ENCODE measurements around the gene TSC22D2.

DNA sequence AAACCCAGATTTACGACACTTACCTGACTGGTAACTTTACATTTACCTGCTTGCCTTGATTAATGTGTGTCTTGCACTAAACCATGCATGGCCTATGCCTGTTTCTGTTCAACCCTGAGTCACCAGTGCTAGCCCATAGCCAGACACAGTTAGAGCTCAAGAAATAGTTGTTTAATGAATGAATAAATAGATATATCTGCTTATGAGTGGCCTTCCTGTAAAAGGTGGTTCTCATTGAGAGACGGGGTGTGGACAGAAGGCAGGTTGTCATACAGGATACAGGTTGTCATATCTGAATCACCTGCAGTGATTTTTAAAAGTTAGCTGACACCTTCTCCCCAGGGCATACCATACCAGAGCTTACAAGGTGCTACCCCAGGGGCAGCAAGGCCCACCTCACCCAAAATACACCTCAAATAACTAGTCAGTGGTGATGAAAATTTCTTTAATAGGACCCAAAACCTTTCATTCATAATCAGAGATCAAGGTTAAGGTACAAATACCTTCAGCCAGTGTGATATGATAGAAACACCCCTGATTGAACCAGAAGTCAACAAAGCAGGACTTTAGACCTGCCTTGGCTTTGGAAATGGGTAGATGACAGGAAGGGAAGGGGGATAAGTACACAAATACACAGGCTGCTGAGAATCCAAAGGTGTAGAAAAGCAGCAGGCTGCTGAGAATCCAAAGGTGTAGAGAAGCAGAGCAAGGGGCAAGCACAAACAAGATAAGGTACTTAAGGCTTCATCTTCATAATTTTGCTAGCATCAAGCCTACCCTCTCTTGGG lies 45.4 kb upstream of the TSC22D2 start:
- TF ChIP-seq, protein P1, sequence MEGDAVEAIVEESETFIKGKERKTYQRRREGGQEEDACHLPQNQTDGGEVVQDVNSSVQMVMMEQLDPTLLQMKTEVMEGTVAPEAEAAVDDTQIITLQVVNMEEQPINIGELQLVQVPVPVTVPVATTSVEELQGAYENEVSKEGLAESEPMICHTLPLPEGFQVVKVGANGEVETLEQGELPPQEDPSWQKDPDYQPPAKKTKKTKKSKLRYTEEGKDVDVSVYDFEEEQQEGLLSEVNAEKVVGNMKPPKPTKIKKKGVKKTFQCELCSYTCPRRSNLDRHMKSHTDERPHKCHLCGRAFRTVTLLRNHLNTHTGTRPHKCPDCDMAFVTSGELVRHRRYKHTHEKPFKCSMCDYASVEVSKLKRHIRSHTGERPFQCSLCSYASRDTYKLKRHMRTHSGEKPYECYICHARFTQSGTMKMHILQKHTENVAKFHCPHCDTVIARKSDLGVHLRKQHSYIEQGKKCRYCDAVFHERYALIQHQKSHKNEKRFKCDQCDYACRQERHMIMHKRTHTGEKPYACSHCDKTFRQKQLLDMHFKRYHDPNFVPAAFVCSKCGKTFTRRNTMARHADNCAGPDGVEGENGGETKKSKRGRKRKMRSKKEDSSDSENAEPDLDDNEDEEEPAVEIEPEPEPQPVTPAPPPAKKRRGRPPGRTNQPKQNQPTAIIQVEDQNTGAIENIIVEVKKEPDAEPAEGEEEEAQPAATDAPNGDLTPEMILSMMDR (IDR thresholded peaks at IDR 0.05) = no peak
- TF ChIP-seq POLR2A (IDR thresholded peaks at IDR 0.05) = no peak
